Caco-2 (cell line): ENCODE data around the gene RPS6KC1. TPM values are rescaled to one million over a fixed set of nuclear protein-coding genes. Genes with fewer than 3 reads are reported as not detected.

Source experiments
- BruUV-seq: library from RNA; stranded (reverse); fragments of 400-500 nt; replicated peaks from 2 replicates; lab custom pipeline; 2021; lab: Mats Ljungman, UMichigan
- CTCF ChIA-PET: fragments of 300-600 bp; sonication (Branson Sonifier 250); formaldehyde crosslinking; loops from one replicate; lab custom pipeline; 2022; ENCODE audit warnings: antibody characterized with exemption; lab: Charles Lee
- POLR2A ChIA-PET: fragments of 300-600 bp; sonication (Branson Sonifier 250); formaldehyde crosslinking; loops from one replicate; lab custom pipeline; 2022; ENCODE audit warnings: antibody characterized with exemption; lab: Charles Lee
- DNase-seq, 2 experiments: peaks; one replicate each; pipeline versions ENCODE4 v3.0.0 to v3.0.0-alpha.2; 2020 to 2022
- H3K27me3 ChIP-seq: replicated peaks from 2 replicates; pipeline ENCODE4 v1.6.0; 2011; ENCODE audit warnings: low read length; ENCODE audit not compliant: control insufficient read depth, insufficient read depth
- H3K36me3 ChIP-seq: 2 replicates; pipeline ENCODE4 v1.5.1; 2011; ENCODE audit warnings: low read length; ENCODE audit not compliant: control insufficient read depth, insufficient read depth
- H3K4me1 ChIP-seq: fragments of 250-450 bp; sonication (Bioruptor Pico); 2 replicates; pipeline ENCODE4 v1.5.1; 2020; ENCODE audit warnings: mild to moderate bottlenecking
- H3K4me3 ChIP-seq: 2 replicates; pipeline ENCODE4 v1.5.1; 2011; ENCODE audit warnings: low read depth, mild to moderate bottlenecking, control low read depth, low read length
- H3K9me3 ChIP-seq: fragments of 250-450 bp; sonication (Bioruptor Pico); 2 replicates; pipeline ENCODE4 v1.5.1; 2020; ENCODE audit warnings: mild to moderate bottlenecking, moderate library complexity
- H3K27ac Mint-ChIP-seq: one replicate; pipeline ENCODE4 v1.8.0; 2022; ENCODE audit warnings: mixed read lengths; ENCODE audit not compliant: unreplicated experiment
- H3K27me3 Mint-ChIP-seq: one replicate; pipeline ENCODE4 v1.8.0; 2022; ENCODE audit warnings: mixed read lengths; ENCODE audit not compliant: insufficient read depth, unreplicated experiment
- H3K36me3 Mint-ChIP-seq: one replicate; pipeline ENCODE4 v1.8.0; 2022; ENCODE audit warnings: mild to moderate bottlenecking, mixed read lengths; ENCODE audit not compliant: insufficient read depth, unreplicated experiment
- H3K4me1 Mint-ChIP-seq: one replicate; pipeline ENCODE4 v1.8.0; 2022; ENCODE audit warnings: low read depth, mixed read lengths; ENCODE audit not compliant: unreplicated experiment
- H3K4me3 Mint-ChIP-seq: one replicate; pipeline ENCODE4 v1.8.0; 2022; ENCODE audit warnings: mild to moderate bottlenecking, moderate library complexity, mixed read lengths; ENCODE audit not compliant: unreplicated experiment
- H3K9me3 Mint-ChIP-seq: one replicate; pipeline ENCODE4 v1.8.0; 2022; ENCODE audit warnings: mixed read lengths; ENCODE audit not compliant: unreplicated experiment
- intact Hi-C: fragments of 100-400 bp; cut with micrococcal nuclease; formaldehyde crosslinking; loops from one replicate; pipeline ENCODE4 v1.10.0; 2022; ENCODE audit not compliant: unreplicated experiment
- total RNA-seq: library from RNA; stranded (reverse); gene quantifications from 2 replicates; pipeline ENCODE4 v1.2.3, GENCODE V29; 2022
- TF ChIP-seq, protein P1 (sequence below), 2 experiments: fragments of 200-600 bp in 1 of 2; IDR thresholded peaks; 1 replicate in 1 of 2; 2 replicates in 1 of 2; pipeline versions ENCODE4 v1.5.1 to v1.8.0; 2011 to 2022; ENCODE audit warnings: antibody characterized with exemption in 1 of 2, control low read depth in 1 of 2, inconsistent platforms in 1 of 2, low read depth in 1 of 2, low read length in 1 of 2, mild to moderate bottlenecking in 1 of 2, moderate library complexity in 1 of 2; ENCODE audit not compliant: insufficient read depth in 1 of 2, severe bottlenecking in 1 of 2, unreplicated experiment in 1 of 2

Gene RPS6KC1
- total RNA-seq, 1 experiment from 2014 or later = 16.4 TPM

- peaks cover 4% of the 10 kb centered on the region for H3K27me3 Mint-ChIP-seq
Measured at GRCh38 chr1:213032651-213033050, 18.4 kb upstream of the RPS6KC1 start.

GRCh38 chr1:213034713-213035112 lies 16.3 kb upstream of the RPS6KC1 start:
- no peaks in the 10 kb centered on the region for H3K9me3 Mint-ChIP-seq
- Histone ChIP-seq H3K4me3 (no peak overlapping the region), H3K27me3 (no peaks in the 10 kb centered on the region), H3K4me1 (no peaks in the 10 kb centered on the region), H3K36me3 (no peaks in the 10 kb centered on the region), H3K9me3 (no peaks in the 10 kb centered on the region)
- H3K4me3 Mint-ChIP-seq = no peak overlapping the region
- TF ChIP-seq, protein P1, sequence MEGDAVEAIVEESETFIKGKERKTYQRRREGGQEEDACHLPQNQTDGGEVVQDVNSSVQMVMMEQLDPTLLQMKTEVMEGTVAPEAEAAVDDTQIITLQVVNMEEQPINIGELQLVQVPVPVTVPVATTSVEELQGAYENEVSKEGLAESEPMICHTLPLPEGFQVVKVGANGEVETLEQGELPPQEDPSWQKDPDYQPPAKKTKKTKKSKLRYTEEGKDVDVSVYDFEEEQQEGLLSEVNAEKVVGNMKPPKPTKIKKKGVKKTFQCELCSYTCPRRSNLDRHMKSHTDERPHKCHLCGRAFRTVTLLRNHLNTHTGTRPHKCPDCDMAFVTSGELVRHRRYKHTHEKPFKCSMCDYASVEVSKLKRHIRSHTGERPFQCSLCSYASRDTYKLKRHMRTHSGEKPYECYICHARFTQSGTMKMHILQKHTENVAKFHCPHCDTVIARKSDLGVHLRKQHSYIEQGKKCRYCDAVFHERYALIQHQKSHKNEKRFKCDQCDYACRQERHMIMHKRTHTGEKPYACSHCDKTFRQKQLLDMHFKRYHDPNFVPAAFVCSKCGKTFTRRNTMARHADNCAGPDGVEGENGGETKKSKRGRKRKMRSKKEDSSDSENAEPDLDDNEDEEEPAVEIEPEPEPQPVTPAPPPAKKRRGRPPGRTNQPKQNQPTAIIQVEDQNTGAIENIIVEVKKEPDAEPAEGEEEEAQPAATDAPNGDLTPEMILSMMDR (IDR thresholded peaks at IDR 0.05; ENCODE audit: insufficient read depth in 1 of 2, low read depth in 1 of 2, low read length in 1 of 2, severe bottlenecking in 1 of 2, unreplicated experiment in 1 of 2) = no peak
- no peak for DNase-seq
- no peaks in the 10 kb centered on the region for H3K36me3 Mint-ChIP-seq
- no peak overlapping the region for H3K27ac Mint-ChIP-seq
- BruUV-seq = no TSS peak
- ChIA-PET POLR2A (no interaction called here), CTCF (no interaction called here)
- H3K4me1 Mint-ChIP-seq = no peaks in the 10 kb centered on the region
- H3K27me3 Mint-ChIP-seq = peaks cover 4% of the 10 kb centered on the region
- intact Hi-C loops = no loop called here

More at GRCh38 chr1:213032651-213033050, 18.4 kb upstream of the RPS6KC1 start:
- no peaks in the 10 kb centered on the region for H3K27me3 ChIP-seq
- Mint-ChIP-seq H3K4me1 (no peaks in the 10 kb centered on the region), H3K36me3 (no peaks in the 10 kb centered on the region), H3K4me3 (no peak overlapping the region), H3K27ac (no peak overlapping the region), H3K9me3 (no peaks in the 10 kb centered on the region)
- BruUV-seq = no TSS peak
- no peak for DNase-seq
- intact Hi-C loops = no loop called here
- no peaks in the 10 kb centered on the region for H3K36me3 ChIP-seq
- H3K4me1 ChIP-seq = no peaks in the 10 kb centered on the region
- no peak overlapping the region for H3K4me3 ChIP-seq
- CTCF ChIA-PET = no interaction called here
- POLR2A ChIA-PET = no interaction called here
- TF ChIP-seq, protein P1 (IDR thresholded peaks at IDR 0.05; ENCODE audit: insufficient read depth in 1 of 2, low read depth in 1 of 2, low read length in 1 of 2, severe bottlenecking in 1 of 2, unreplicated experiment in 1 of 2) = no peak
- no peaks in the 10 kb centered on the region for H3K9me3 ChIP-seq

DNA sequence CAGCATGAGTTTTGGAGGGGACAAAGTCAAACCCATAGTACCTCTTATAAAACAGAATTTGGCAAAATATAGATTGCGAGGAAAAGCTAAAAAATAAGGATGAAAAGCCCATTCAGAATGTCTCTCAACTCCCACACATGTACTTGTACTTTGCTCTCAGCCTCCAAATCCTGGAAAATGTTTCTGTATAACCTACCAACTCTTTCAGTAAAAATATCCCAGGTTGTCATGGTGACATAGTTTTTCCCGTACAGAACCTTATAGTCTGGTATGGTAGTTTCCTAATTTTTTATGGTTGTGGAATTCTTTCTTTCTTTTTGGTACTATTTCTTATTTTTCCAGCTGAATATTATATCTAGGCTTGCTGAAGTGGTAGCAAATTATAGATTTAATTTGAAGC lies 15.5 kb upstream of the RPS6KC1 start:
- DNase-seq = no peak
- Histone ChIP-seq H3K4me1 (no peaks in the 10 kb centered on the region), H3K36me3 (no peaks in the 10 kb centered on the region), H3K4me3 (no peak overlapping the region), H3K27me3 (no peaks in the 10 kb centered on the region), H3K9me3 (no peaks in the 10 kb centered on the region)
- Mint-ChIP-seq H3K27ac (no peak overlapping the region), H3K27me3 (no peaks in the 10 kb centered on the region), H3K4me3 (no peak overlapping the region), H3K9me3 (no peaks in the 10 kb centered on the region), H3K4me1 (no peaks in the 10 kb centered on the region), H3K36me3 (no peaks in the 10 kb centered on the region)
- intact Hi-C loops = no loop called here
- TF ChIP-seq, protein P1 (IDR thresholded peaks at IDR 0.05; ENCODE audit: insufficient read depth in 1 of 2, low read depth in 1 of 2, low read length in 1 of 2, severe bottlenecking in 1 of 2, unreplicated experiment in 1 of 2) = no peak
- no TSS peak for BruUV-seq
- CTCF ChIA-PET = no interaction called here
- POLR2A ChIA-PET = no interaction called here
